ENCODE data around the gene APOA1.
"Not testable (repeated sequence)": the region's sequence is repeated elsewhere in the genome, so short reads cannot be mapped to it uniquely, and the experiment has no call there.

Gene APOA1

GRCh38 chr11:116821050-116821918 lies 16.1 kb downstream of the APOA1 start:
- no peak for DNase-seq (ENCODE audit: extremely low read depth in 1 of 2, low read depth in 1 of 2)

GRCh38 chr11:116819049-116819448 lies 18.4 kb downstream of the APOA1 start:
- DNase-seq (ENCODE audit: extremely low read depth in 1 of 2, low read depth in 1 of 2): no peak

GRCh38 chr11:116814502-116814901 lies 22.9 kb downstream of the APOA1 start:
- no peak for DNase-seq (ENCODE audit: extremely low read depth in 1 of 2, low read depth in 1 of 2)

GRCh38 chr11:116813781-116814471 lies 23.5 kb downstream of the APOA1 start:
- no peak for DNase-seq (ENCODE audit: extremely low read depth in 1 of 2, low read depth in 1 of 2)

GRCh38 chr11:116813170-116813569 lies 24.3 kb downstream of the APOA1 start:
- DNase-seq (ENCODE audit: extremely low read depth in 1 of 2, low read depth in 1 of 2): no peak

- DNase-seq (ENCODE audit: extremely low read depth in 1 of 2, low read depth in 1 of 2): no peak
These were observed 25.3 kb downstream of the APOA1 start for GRCh38 chr11:116812109-116812508.

GRCh38 chr11:116811194-116811593 lies 26.2 kb downstream of the APOA1 start:
- DNase-seq (ENCODE audit: extremely low read depth in 1 of 2, low read depth in 1 of 2): no peak

GRCh38 chr11:116808262-116809175 lies 28.9 kb downstream of the APOA1 start:
- no peak for DNase-seq (ENCODE audit: extremely low read depth in 1 of 2, low read depth in 1 of 2)

GRCh38 chr11:116807601-116808261 lies 29.7 kb downstream of the APOA1 start:
- DNase-seq (ENCODE audit: extremely low read depth in 1 of 2, low read depth in 1 of 2): no peak

GRCh38 chr11:116804001-116804400 lies 33.4 kb downstream of the APOA1 start:
- no peak for DNase-seq (ENCODE audit: extremely low read depth in 1 of 2, low read depth in 1 of 2)

- DNase-seq (ENCODE audit: extremely low read depth in 1 of 2, low read depth in 1 of 2): not testable (repeated sequence)
These were observed 35.8 kb downstream of the APOA1 start for GRCh38 chr11:116801662-116802061.

- DNase-seq (ENCODE audit: extremely low read depth in 1 of 2, low read depth in 1 of 2): no peak
These were observed 36.8 kb downstream of the APOA1 start for GRCh38 chr11:116800610-116801009.

- no peak for DNase-seq (ENCODE audit: extremely low read depth in 1 of 2, low read depth in 1 of 2)
These were observed 39.1 kb downstream of the APOA1 start for GRCh38 chr11:116798368-116798767.

GRCh38 chr11:116797816-116798215 lies 39.6 kb downstream of the APOA1 start:
- no peak for DNase-seq (ENCODE audit: extremely low read depth in 1 of 2, low read depth in 1 of 2)

- DNase-seq (ENCODE audit: extremely low read depth in 1 of 2, low read depth in 1 of 2): no peak
These were observed 40.9 kb downstream of the APOA1 start for GRCh38 chr11:116796548-116796947.

GRCh38 chr11:116794851-116795250 lies 42.6 kb downstream of the APOA1 start:
- no peak for DNase-seq (ENCODE audit: extremely low read depth in 1 of 2, low read depth in 1 of 2)

- no peak for DNase-seq (ENCODE audit: extremely low read depth in 1 of 2, low read depth in 1 of 2)
These were observed 43.7 kb downstream of the APOA1 start for GRCh38 chr11:116793772-116794097.

- no peak for DNase-seq (ENCODE audit: extremely low read depth in 1 of 2, low read depth in 1 of 2)
These were observed 44.3 kb downstream of the APOA1 start for GRCh38 chr11:116792869-116793771.

- DNase-seq (ENCODE audit: extremely low read depth in 1 of 2, low read depth in 1 of 2): no peak
These were observed 45.1 kb downstream of the APOA1 start for GRCh38 chr11:116792144-116792868.
